ENCODE measurements around the gene PCSK6. TPM values are rescaled to one million over a fixed set of nuclear protein-coding genes. Genes with fewer than 3 reads are reported as not detected.

The PCSK6 gene
- total RNA-seq, 3 donors from 2014 or later = 7.2 to 19.7 (median 18.0) TPM

DNA sequence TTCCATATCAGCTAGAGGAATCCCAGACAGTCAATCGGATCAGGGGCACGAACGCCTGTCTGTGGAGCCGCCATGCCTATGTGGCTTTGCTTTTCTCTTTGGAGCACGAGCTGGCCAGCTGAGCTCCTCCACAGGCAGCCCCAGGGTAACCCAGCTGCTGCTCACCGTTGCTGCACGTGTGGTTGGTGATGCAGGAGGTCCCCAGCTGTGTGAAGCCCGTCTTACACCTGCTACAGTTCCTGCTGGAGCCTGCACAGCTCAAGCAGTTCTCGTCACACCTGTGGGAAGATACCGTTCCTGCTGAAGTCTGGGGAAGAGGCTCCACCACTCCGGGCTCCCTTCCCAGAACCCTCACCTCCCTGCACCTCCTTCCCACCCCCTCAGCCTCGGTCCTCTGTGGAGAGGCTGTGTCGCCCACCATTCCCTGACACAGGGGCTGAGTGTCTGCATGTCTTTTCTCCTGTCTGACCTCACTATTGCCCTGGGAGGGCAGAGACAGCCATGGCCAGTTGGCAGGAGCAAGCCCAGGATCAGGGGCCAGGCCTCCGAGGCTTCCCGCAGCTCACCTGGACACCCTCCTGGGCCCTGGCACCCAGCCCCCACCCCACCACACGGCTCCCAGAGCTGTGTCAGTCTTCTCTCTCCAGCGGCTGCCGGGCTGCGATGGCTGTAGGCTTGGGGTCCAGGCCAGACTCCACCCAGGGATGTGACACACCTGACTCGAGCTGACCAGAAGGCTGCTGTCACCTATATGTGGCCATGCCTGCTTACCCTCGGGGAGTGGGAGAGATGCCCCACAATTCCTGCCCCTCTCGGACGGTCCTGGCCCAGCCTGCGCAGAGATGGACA is 182.2 kb downstream of the PCSK6 start:
- DNase-seq (ENCODE audit: low spot score in 2 of 2) = no peak
- no peak overlapping the region for H3K4me3 ChIP-seq
- TF ChIP-seq, protein P1, sequence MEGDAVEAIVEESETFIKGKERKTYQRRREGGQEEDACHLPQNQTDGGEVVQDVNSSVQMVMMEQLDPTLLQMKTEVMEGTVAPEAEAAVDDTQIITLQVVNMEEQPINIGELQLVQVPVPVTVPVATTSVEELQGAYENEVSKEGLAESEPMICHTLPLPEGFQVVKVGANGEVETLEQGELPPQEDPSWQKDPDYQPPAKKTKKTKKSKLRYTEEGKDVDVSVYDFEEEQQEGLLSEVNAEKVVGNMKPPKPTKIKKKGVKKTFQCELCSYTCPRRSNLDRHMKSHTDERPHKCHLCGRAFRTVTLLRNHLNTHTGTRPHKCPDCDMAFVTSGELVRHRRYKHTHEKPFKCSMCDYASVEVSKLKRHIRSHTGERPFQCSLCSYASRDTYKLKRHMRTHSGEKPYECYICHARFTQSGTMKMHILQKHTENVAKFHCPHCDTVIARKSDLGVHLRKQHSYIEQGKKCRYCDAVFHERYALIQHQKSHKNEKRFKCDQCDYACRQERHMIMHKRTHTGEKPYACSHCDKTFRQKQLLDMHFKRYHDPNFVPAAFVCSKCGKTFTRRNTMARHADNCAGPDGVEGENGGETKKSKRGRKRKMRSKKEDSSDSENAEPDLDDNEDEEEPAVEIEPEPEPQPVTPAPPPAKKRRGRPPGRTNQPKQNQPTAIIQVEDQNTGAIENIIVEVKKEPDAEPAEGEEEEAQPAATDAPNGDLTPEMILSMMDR (IDR thresholded peaks at IDR 0.05) = no peak
- TF ChIP-seq POLR2AphosphoS5 (IDR thresholded peaks at IDR 0.05) = no peak
- TF ChIP-seq POLR2A (IDR thresholded peaks at IDR 0.05) = no peak
- H3K27ac ChIP-seq = no peak overlapping the region
- no peaks in the 10 kb centered on the region for H3K27me3 ChIP-seq
- intact Hi-C loops (cut with DNase I; ENCODE audit: low total_unique reads) = loop anchor here (10.0 kb wide), 1 partner anchor 338 kb away; no protein-coding TSS in a partner anchor
- no peaks in the 10 kb centered on the region for H3K4me1 ChIP-seq
- no peaks in the 10 kb centered on the region for H3K9me3 ChIP-seq
- H3K36me3 ChIP-seq = no peaks in the 10 kb centered on the region

DNA sequence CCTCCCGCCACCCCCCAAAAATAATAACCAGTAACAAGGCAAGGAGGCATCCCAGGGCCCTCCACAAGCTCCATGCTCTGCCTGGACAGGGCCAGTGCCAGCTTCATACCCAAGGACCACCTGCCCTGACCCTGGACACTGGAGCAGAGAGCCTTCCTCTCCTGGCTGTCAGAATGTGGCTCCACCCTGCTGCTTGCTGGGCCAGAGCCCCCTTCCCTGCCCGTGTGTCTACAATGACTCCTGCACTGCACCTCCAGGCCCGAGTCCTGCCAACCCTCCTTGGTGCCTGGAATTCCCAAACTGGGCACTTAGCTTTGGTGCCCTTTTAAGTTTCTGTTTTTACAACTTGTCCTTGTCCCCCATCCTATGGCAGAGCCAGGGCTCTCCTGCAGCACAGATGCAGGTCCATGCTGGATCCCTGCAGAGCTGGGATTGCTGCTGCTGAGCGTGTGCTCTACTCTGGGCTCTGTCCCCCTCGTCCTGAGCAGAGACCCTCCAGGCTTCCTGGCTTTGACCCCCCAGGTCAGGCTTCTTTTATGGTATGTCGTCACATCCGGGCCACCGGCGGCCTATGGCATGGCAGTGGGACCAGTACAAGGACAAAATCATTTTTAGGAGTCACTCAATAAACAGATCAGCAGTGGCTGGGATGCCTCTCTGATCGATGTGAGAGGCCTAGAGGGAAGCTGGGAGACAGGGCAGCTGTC is 183.0 kb downstream of the PCSK6 start:
- H3K9me3 ChIP-seq = no peaks in the 10 kb centered on the region

DNA sequence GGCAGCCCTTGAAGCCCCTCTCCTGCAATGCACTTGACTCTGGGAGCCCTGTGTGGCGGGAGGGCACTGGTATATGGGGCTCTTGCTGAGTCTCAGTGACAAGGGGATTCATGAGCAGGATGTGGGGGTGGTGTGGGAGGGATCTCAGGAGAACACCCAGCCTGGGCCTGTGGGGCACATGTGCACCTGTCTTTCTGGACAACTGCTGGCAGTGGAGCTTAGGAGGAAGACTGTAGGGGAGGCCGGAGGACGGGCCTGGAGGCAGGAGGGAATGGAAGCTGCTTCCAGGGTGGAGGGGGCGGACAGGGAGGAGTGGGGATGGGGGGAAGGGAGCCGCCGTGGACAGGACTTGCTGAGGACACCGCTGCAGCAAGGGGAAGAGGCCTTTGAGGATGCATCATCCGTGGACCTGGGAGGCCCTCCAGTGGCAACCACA is 183.7 kb downstream of the PCSK6 start:
- Histone ChIP-seq H3K36me3 (no peaks in the 10 kb centered on the region), H3K4me1 (no peaks in the 10 kb centered on the region), H3K27me3 (no peaks in the 10 kb centered on the region), H3K4me3 (no peak overlapping the region), H3K27ac (no peak overlapping the region), H3K9me3 (no peaks in the 10 kb centered on the region)
- DNase-seq (ENCODE audit: low spot score in 2 of 2) = no peak
- no peak for TF ChIP-seq POLR2A (IDR thresholded peaks at IDR 0.05)
- TF ChIP-seq POLR2AphosphoS5 (IDR thresholded peaks at IDR 0.05) = no peak
- TF ChIP-seq, protein P1 (IDR thresholded peaks at IDR 0.05) = no peak
- intact Hi-C loops (cut with DNase I; ENCODE audit: low total_unique reads) = loop anchor here (10.0 kb wide), 1 partner anchor 339 kb away; no protein-coding TSS in a partner anchor

More for the DNA sequence above, 183.0 kb downstream of the PCSK6 start:
- intact Hi-C loops (cut with DNase I; ENCODE audit: low total_unique reads) = loop anchor here (10.0 kb wide), 1 partner anchor 338 kb away; no protein-coding TSS in a partner anchor
- no peaks in the 10 kb centered on the region for H3K27me3 ChIP-seq
- H3K4me1 ChIP-seq = no peaks in the 10 kb centered on the region
- H3K4me3 ChIP-seq = no peak overlapping the region
- TF ChIP-seq POLR2A (IDR thresholded peaks at IDR 0.05) (no peak), POLR2AphosphoS5 (IDR thresholded peaks at IDR 0.05) (no peak)
- TF ChIP-seq, protein P1 (IDR thresholded peaks at IDR 0.05) = no peak
- H3K27ac ChIP-seq = no peak overlapping the region
- no peak for DNase-seq (ENCODE audit: low spot score in 2 of 2)
- H3K36me3 ChIP-seq = no peaks in the 10 kb centered on the region

DNA sequence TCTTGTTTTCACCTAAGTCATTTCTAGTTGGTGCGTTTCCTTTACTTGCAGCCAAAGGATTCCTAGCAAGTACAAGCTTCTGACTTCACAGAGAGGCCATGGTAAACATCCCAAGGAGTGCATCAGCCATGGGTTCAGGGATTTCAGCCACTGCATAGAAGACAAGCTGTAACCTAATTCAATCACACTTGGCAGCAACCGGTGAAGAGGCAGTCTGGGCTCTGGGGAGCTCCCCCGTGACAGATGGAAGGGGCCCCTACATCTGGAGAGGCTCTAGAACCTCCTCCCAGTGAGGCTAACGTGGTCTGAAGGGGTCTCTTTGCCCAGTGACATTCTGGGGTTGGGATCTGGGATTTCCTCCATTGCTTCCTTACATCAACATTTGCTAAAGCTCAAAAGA is 186.1 kb downstream of the PCSK6 start:
- DNase-seq (ENCODE audit: low spot score in 2 of 2) = no peak
- no peaks in the 10 kb centered on the region for H3K27me3 ChIP-seq
- TF ChIP-seq, protein P1 (IDR thresholded peaks at IDR 0.05) = no peak
- no peak for TF ChIP-seq POLR2AphosphoS5 (IDR thresholded peaks at IDR 0.05)
- no peak for TF ChIP-seq POLR2A (IDR thresholded peaks at IDR 0.05)
- no peaks in the 10 kb centered on the region for H3K9me3 ChIP-seq
- no peak overlapping the region for H3K27ac ChIP-seq
- no peaks in the 10 kb centered on the region for H3K36me3 ChIP-seq
- intact Hi-C loops (cut with DNase I; ENCODE audit: low total_unique reads) = loop anchor here (10.0 kb wide), 1 partner anchor 341 kb away; no protein-coding TSS in a partner anchor
- no peaks in the 10 kb centered on the region for H3K4me1 ChIP-seq
- H3K4me3 ChIP-seq = no peak overlapping the region
